ENCODE measurements around the gene SLC16A10. TPM values are rescaled to one million over a fixed set of nuclear protein-coding genes. Genes with fewer than 3 reads are reported as not detected.
A peak's percentile ranks its signal among the peaks of the same experiment; 100 is the strongest.

Gene SLC16A10
- total RNA-seq, 1 donor from 2014 or later: 4.1 TPM

GRCh38 chr6:111215131-111215530 is 127.8 kb downstream of the SLC16A10 start:
- no peak for DNase-seq
- Mint-ChIP-seq H3K4me1 (ENCODE audit: low read depth, unreplicated experiment) (peaks cover 4% of the 10 kb centered on the region), H3K9me3 (ENCODE audit: unreplicated experiment) (peaks cover 2% of the 10 kb centered on the region), H3K4me3 (ENCODE audit: unreplicated experiment) (no peak overlapping the region), H3K36me3 (ENCODE audit: unreplicated experiment) (no peaks in the 10 kb centered on the region), H3K27ac (ENCODE audit: unreplicated experiment) (no peak overlapping the region), H3K27me3 (ENCODE audit: unreplicated experiment) (no peaks in the 10 kb centered on the region)
- no peak for TF ChIP-seq CTCF (IDR thresholded peaks at IDR 0.05; ENCODE audit: partially characterized antibody, unreplicated experiment)

- Mint-ChIP-seq H3K4me3 (ENCODE audit: unreplicated experiment) (no peak overlapping the region), H3K9me3 (ENCODE audit: unreplicated experiment) (no peaks in the 10 kb centered on the region), H3K36me3 (ENCODE audit: unreplicated experiment) (no peaks in the 10 kb centered on the region), H3K4me1 (ENCODE audit: low read depth, unreplicated experiment) (peaks cover 16% of the 10 kb centered on the region), H3K27ac (ENCODE audit: unreplicated experiment) (no peak overlapping the region), H3K27me3 (ENCODE audit: unreplicated experiment) (no peaks in the 10 kb centered on the region)
- DNase-seq: no peak
- no peak for TF ChIP-seq CTCF (IDR thresholded peaks at IDR 0.05; ENCODE audit: partially characterized antibody, unreplicated experiment)
Measured at GRCh38 chr6:111219785-111220184, 132.5 kb downstream of the SLC16A10 start.

GRCh38 chr6:111220383-111221031 is 133.2 kb downstream of the SLC16A10 start:
- DNase-seq: no peak
- H3K36me3 Mint-ChIP-seq (ENCODE audit: unreplicated experiment): no peaks in the 10 kb centered on the region
- H3K4me1 Mint-ChIP-seq (ENCODE audit: low read depth, unreplicated experiment): peaks cover 16% of the 10 kb centered on the region
- H3K27ac Mint-ChIP-seq (ENCODE audit: unreplicated experiment): no peak overlapping the region
- no peak for TF ChIP-seq CTCF (IDR thresholded peaks at IDR 0.05; ENCODE audit: partially characterized antibody, unreplicated experiment)
- no peaks in the 10 kb centered on the region for H3K9me3 Mint-ChIP-seq (ENCODE audit: unreplicated experiment)
- no peaks in the 10 kb centered on the region for H3K27me3 Mint-ChIP-seq (ENCODE audit: unreplicated experiment)
- H3K4me3 Mint-ChIP-seq (ENCODE audit: unreplicated experiment): no peak overlapping the region

GRCh38 chr6:111221804-111222203 is 134.5 kb downstream of the SLC16A10 start:
- no peak for DNase-seq
- Mint-ChIP-seq H3K9me3 (ENCODE audit: unreplicated experiment) (no peaks in the 10 kb centered on the region), H3K36me3 (ENCODE audit: unreplicated experiment) (no peaks in the 10 kb centered on the region), H3K4me3 (ENCODE audit: unreplicated experiment) (no peak overlapping the region), H3K4me1 (ENCODE audit: low read depth, unreplicated experiment) (peaks cover 16% of the 10 kb centered on the region), H3K27me3 (ENCODE audit: unreplicated experiment) (peaks cover 2% of the 10 kb centered on the region), H3K27ac (ENCODE audit: unreplicated experiment) (peak overlapping the region; percentile 34)
- TF ChIP-seq CTCF (IDR thresholded peaks at IDR 0.05; ENCODE audit: partially characterized antibody, unreplicated experiment): no peak

GRCh38 chr6:111222341-111222740 is 135.0 kb downstream of the SLC16A10 start:
- H3K36me3 Mint-ChIP-seq (ENCODE audit: unreplicated experiment): no peaks in the 10 kb centered on the region
- peak overlapping the region; percentile 35 for H3K4me3 Mint-ChIP-seq (ENCODE audit: unreplicated experiment)
- peaks cover 2% of the 10 kb centered on the region for H3K27me3 Mint-ChIP-seq (ENCODE audit: unreplicated experiment)
- no peak for DNase-seq
- H3K27ac Mint-ChIP-seq (ENCODE audit: unreplicated experiment): no peak overlapping the region
- TF ChIP-seq CTCF (IDR thresholded peaks at IDR 0.05; ENCODE audit: partially characterized antibody, unreplicated experiment): no peak
- H3K4me1 Mint-ChIP-seq (ENCODE audit: low read depth, unreplicated experiment): peaks cover 16% of the 10 kb centered on the region
- no peaks in the 10 kb centered on the region for H3K9me3 Mint-ChIP-seq (ENCODE audit: unreplicated experiment)
